Activated CD4-positive, CD25-positive, alpha-beta regulatory T cell treated with anti-CD3 and anti-CD28 coated beads, Interleukin-2, amount 50 U/mL, for 16 hours (primary cell): Measurements from ENCODE around the gene CDK16.

Experiments
- DNase-seq: peaks from one replicate; pipeline ENCODE4 v3.0.0-alpha.2; 2020; ENCODE audit warnings: low read depth, low spot score

CDK16 gene

DNA sequence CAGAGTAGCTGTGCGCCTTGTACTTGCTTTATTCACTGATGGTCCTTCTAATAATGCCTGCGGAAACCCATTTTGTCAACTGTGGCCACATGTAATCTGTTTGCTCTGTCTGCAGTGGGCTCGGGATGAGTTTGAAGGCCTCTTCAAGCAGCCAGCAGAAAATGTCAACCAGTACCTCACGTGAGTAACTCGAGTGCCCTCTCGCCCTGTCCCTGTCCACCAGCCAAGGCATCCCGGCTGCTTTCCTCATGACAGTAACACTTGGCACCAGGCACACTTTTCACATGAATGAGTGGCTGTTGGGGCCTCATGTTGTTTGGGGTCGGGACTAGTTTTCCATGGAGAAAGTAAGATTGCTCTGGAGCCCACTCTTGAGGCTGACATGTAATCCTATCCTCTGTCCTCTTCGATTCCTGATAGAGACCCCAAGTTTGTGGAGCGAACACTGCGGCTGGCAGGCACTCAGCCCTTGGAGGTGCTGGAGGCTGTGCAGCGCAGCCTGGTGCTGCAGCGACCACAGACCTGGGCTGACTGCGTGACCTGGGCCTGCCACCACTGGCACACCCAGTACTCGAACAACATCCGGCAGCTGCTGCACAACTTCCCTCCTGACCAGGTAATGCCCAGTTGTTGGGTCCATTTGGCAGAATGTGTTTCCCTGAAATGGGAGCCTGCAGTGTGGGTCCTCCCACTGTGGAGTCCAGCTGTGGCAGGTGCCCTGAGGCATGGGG, 8.8 kb upstream of the CDK16 start:
- DNase-seq = no peak

DNA sequence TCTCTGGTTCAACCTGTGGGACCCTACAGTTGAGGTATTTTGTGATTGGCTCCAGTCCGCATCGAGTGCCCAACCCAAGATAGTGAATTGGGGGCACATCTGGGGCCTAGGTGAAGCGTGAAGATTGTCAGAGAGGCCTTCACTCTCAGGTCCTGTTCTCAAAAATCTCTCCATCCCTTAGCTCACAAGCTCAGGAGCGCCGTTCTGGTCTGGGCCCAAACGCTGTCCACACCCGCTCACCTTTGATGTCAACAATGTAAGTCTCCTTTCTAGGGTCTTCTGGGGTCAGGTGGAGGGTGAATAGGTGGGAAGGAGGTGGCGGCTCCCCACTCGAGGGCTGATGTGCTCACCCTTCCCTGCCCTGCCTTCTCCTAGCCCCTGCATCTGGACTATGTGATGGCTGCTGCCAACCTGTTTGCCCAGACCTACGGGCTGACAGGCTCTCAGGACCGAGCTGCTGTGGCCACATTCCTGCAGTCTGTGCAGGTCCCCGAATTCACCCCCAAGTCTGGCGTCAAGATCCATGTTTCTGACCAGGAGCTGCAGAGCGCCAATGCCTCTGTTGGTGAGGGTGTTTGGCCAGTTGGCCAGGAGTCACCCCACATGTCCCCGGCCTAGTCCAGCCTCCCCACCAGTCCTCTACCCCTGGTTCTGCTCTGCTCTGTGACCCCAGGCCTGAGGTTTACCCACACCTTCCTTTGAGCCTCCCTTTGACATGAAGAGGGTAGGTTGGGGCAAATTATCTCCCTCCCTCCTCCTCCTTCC, 7.6 kb upstream of the CDK16 start:
- DNase-seq = no peak

DNA sequence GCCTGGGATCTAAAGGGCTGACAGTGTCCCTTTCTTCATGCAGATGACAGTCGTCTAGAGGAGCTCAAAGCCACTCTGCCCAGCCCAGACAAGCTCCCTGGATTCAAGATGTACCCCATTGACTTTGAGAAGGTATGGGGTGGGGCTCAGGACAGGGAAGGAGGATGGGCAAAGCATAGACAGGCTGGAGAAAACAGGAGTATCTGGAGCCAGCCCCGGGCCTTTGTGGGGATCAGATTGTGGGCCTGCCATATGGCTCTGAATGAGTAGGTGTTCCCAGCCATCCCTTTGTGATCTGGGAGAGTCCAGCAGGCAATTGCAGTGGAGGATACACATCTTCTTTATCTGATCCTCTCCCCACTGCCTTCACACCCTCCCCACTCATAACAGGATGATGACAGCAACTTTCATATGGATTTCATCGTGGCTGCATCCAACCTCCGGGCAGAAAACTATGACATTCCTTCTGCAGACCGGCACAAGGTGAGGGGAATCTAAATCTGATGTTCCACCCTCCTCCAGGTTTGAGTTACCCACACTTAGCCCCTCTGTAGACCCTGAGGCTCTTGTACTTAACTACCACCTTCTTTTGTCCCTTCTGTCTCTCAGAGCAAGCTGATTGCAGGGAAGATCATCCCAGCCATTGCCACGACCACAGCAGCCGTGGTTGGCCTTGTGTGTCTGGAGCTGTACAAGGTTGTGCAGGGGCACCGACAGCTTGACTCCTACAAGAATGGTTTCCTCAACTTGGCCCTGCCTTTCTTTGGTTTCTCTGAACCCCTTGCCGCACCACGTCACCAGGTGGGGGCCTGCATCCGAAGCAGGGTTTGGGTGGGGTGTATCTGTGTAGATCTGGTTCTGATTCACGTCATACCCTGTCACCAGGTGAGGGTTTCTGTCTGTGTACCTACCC, 5.8 kb upstream of the CDK16 start:
- no peak for DNase-seq

DNA sequence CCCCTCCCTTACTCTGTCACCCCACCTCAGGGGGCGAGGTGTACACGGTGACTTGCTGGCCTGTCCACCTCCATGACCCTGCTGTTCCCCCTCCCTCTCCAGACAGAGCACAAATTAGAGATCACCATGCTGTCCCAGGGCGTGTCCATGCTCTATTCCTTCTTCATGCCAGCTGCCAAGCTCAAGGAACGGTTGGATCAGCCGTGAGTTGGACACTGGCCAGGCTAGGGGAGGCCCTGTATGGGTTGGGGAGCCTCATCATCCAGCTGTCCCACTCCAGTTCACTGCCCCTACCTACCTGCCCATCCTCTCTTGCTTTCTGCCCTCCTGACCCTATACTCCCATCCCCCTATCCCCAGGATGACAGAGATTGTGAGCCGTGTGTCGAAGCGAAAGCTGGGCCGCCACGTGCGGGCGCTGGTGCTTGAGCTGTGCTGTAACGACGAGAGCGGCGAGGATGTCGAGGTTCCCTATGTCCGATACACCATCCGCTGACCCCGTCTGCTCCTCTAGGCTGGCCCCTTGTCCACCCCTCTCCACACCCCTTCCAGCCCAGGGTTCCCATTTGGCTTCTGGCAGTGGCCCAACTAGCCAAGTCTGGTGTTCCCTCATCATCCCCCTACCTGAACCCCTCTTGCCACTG, 3.9 kb upstream of the CDK16 start:
- DNase-seq = no peak

DNA sequence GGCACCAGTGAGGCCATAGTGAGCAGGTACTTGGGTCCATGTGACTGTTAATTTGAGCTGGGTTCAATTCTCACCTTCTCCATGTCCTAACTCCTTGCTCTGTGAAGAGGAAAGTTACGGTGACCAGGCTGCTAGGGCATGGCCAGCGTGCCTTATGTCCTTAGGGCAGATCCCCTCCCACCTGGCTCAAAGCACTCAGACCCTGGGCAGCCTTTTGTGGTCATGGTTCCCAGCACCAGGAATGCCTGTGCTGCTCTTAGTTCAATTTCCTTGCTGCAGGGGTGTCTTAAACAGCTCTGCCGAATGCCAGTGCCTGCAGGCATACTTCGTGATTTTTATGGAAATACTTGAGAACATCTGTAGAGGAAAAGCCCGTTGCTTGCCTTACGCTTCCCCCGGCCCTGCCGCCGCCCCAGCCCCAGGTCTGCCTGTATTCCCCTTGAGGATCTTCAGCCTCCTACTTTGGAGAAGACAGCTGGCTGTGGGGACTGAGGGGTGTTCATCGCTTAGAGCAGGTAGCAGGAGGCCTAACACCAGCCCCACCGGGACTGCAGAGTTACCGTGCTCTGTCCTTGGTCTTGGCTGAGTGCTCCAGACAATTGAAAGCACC, 3.1 kb upstream of the CDK16 start:
- DNase-seq = no peak

DNA sequence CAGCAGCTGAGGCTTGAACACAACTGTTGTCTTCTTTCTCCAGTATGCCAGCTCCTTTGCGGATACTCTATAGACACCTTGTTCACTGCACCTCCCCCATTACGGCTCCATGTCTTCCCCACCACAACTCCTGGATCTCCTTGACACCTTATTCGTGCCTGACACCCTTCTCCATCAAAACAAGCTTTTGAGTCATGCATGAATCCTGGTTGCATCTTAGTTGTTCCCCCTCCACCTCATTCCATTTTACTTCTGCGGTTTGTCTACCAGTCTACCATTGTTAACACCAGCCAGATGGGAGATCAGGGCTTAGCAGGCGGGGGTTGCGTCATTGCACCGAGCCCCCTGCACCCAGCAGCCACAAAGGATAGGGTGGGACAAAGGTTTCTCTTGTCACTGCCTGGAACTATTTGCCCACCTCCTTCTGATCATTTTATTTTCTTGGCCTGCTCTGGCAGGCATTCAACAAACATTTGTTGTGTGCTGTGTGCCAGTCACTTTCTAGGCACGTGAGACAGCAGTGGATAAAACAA, 2.0 kb upstream of the CDK16 start:
- DNase-seq = no peak

DNA sequence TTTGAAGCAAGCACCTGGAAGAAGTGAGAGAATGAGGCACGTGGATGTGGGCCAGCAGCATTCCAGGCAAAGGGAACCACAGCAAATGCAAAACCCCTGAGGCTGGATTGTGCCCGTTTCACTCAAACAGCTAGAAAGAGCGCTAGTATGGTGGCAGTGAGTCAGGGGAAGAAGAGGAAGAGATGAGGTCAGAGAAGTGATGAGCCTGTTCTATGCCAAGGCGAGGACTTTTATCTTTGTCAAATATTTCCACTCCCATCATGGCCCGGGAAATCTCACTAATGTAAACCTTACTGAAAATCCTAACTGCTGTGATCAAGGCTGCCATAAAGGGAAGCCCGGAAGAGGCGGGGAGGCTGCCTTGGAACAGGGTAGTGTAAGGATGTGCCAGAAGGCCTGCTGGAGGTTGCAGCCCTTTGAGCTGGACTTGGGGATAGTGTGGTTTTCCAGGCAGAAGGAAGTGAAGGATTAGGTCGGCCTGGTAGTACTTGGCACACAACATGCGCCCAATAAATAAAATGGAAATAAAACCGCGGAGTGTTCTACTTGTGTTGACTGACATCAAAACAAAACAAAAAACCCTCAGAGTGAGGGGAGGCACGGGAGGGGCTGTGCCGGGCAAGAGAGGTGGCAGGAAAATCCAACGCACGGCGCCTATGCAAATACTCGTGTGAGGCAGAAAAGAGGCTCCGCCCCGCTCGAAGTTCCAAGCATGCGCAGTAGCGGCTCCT, 1.2 kb upstream of the CDK16 start:
- DNase-seq = no peak

DNA sequence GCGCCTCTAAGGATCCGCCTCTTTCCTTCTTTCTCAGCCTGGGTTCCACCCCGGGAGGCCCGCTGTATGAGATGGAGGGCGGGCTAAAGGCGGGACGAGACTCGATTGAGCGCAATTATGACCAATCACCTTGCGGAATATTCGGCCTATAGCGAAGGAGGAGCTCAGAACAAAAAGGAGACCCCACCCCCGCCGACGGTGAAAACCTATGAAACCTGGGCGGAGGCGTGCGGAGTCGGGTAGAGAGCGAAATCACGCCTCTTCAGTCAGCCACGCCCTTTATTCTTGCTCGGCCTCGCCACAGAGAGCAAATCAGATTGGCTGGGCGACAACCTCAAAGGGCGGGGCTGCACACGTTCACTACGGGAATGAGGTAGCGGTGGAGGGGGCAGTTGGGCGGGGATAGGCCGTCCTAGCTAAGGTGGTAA, 615 bp upstream of the CDK16 start:
- DNase-seq = peak; percentile 90

DNA sequence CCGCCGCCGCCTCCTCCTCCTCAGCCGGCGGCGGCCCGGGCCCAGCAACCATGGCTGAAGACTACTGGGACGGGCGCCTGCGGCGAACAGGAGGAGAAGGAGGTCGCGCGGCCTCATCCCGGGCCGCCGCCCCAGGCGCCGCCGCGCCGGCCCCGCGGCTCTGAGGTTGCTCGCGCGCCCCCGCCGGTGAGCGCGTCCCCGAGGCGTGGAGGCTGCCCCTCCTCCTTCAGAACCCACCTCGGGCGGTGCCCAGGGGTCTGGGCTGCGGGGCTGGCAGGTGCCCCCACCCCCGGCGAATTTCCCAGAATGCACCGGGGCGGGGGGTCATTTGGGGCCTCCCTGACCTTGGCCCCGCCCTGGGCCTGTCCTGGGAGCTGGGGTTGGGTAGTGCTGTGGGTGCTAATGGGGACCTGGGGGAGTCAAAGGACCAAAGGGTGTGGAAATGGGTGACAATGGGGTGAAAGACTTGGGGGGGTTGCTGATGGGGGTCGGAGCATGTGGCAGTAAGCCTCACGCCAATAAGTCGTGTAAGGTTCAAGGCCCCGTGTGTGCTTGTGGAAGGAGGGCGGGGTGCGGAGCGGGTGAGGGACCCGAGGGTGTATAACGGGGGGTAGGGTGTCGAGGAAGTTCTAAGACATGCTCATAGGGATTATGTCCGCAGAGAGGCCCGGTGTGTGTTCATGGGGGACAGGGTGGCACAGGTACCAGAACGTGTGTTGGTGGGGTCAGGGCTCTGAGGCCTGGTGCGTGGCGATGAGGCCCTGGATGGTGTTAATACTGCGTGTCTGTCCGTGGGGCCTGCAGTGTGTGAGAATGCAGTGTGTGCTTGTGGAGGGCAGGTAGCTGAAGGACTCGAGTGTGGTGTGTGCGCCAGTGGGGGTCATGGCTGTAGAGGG, 687 bp downstream of the CDK16 start:
- DNase-seq = no peak

DNA sequence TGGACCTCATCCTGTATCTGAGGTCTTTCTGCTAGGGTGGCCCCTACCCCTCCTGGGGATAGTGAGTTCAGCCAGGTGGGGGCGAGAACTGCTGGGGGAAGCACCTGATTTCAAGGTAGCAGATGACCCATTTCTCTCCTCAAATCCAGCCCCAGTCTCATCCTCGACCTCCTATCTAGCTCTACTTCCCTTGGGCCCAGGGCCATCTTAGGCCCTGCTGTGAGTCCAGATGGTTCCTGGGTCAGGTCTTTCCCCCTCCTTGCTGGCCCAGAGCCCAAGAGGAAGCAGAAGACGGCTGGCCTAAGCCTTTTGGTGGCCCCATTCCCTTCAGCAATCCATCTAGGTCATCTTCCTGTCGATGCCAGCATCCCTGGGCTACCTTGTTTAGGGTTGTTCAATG, 3.3 kb downstream of the CDK16 start:
- DNase-seq = no peak

DNA sequence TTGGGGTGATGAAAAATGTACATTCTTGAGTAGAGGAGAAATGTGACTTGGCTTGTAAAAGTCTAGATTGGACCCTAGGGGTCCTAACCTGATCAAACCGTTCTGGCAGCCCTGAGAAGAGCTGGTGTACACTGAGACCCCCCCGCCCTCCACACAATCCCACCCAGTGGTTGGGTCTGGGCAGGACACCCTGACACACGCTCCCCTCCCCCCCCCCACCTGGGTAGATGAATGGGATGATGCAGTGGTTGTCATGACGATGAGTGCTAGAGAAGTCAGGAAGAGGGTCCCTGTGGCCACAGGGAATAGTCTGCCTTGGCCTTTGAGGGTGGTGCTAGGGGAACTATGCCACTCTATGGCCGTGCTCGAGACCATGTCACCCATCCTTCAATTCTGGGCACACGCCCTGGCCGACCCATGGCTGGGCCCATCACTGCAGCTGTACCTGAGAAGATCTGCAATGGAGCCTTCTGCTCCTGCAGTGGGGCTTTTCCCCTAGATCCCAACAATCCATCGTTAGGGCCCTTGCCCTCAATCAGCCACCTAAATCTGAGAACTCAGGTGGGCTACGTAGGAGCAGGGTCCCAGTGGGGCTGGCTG, 4.4 kb downstream of the CDK16 start:
- no peak for DNase-seq

DNA sequence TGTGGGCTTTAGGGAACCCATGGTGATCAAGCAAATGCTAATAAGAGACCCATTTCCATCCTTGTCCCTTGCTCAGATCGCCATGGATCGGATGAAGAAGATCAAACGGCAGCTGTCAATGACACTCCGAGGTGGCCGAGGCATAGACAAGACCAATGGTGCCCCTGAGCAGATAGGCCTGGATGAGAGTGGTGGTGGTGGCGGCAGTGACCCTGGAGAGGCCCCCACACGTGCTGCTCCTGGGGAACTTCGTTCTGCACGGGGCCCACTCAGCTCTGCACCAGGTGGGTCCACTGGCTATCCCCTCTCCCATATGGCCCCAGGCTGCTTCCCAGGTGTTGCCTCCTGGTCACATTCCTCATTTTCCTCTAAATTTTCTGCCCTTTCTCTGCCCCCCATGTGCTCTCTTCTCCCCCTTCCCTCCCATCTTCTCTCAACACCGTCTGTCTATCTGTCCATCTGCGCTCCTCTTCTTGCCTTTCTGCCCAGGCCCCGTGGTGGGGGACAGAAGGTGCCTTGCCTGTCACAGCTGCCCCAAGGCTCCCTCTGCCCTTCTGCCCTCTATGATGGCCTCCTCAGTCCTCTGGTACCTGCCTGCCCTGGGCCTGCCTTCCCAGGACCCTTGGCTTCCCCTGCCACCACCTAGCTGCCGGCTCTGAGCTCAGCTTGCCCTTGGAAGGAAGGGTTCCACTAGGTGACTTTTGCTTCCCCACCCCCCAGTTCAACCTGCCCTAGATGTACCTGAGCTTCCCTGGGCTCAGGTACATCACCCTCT, 5.2 kb downstream of the CDK16 start:
- DNase-seq = no peak

DNA sequence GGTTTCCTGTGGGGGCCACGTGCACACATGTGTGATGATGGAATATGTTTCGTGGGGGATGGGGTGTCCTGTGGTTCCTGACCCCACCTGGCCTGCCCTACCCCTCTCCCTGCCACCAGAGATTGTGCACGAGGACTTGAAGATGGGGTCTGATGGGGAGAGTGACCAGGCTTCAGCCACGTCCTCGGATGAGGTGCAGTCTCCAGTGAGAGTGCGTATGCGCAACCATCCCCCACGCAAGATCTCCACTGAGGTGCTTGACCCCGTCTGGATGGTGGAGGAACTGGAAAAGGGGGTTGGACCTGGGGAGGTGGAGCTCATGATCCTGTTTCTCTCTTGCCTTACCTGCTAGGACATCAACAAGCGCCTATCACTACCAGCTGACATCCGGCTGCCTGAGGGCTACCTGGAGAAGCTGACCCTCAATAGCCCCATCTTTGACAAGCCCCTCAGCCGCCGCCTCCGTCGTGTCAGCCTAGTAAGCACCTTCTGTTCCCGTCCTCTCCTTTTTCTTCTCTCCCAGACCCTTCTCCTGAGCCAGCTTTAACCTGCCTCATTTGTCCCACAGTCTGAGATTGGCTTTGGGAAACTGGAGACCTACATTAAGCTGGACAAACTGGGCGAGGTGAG, 5.9 kb downstream of the CDK16 start:
- DNase-seq = no peak

DNA sequence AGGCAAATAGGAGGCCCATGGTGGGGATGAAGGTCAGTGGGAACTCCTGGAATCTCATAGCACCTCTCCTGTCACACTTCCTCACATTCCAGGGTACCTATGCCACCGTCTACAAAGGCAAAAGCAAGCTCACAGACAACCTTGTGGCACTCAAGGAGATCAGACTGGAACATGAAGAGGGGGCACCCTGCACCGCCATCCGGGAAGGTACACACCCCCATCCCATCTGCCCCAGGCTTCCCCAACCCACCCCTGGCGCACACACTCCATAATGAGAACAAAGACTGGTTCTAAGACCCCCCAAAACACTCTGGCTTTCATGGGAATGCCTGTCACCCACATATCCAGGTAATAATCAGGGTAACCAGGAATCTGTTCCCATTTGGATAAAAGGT, 6.4 kb downstream of the CDK16 start:
- DNase-seq = no peak

DNA sequence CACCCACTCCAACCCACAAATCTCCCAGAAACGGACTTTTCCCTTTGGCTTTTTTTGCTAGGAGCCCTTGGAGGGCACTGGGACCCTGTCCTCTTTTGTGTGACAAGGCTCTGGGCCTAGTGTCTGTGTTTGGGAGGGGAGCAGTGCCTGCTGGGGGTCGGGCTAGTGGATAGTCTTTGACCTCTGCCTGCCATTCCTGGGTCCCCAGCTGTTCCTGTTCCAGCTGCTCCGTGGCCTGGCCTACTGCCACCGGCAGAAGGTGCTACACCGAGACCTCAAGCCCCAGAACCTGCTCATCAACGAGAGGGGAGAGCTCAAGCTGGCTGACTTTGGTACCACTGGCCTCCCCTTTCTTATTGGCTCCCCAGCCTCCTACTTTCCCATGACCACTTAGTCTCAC, 7.6 kb downstream of the CDK16 start:
- no peak for DNase-seq

DNA sequence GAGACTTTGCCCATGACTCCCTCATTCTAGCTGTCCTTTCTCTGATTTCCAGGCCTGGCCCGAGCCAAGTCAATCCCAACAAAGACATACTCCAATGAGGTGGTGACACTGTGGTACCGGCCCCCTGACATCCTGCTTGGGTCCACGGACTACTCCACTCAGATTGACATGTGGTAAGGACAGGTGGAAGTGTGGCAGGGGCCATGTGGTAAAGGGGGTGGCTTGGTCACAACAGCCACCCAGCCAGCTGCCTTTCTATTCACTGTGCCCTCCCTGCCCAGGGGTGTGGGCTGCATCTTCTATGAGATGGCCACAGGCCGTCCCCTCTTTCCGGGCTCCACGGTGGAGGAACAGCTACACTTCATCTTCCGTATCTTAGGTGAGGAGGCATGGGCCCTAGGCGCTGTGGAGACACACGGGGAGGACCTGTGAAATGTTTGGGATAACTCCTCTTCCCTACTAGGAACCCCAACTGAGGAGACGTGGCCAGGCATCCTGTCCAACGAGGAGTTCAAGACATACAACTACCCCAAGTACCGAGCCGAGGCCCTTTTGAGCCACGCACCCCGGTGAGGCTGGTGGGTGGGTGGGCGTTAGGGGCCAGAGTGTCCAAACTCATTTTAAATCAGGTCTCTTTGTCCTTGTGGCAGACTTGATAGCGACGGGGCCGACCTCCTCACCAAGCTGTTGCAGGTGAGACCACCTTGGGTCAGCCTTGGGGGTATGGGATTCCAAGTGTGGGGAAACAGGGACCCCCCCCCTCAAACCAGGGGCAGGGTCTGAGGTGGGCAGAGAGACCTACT, 8.3 kb downstream of the CDK16 start:
- no peak for DNase-seq

DNA sequence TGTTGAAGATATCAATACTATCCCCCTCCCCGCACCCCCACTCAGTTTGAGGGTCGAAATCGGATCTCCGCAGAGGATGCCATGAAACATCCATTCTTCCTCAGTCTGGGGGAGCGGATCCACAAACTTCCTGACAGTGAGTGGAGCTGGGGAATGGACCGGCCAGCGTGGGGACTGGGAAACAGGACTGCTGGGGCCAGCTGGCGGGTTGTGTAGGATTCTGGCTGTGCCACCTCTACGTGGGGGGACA, 8.8 kb downstream of the CDK16 start:
- no peak for DNase-seq
